Activated CD4-positive, alpha-beta T cell treated with anti-CD3 and anti-CD28 coated beads, Interleukin-2, amount 50 U/mL, for 48 hours (primary cell): ENCODE measurements around the gene ITGB7.
"Not testable (repeated sequence)": the region's sequence is repeated elsewhere in the genome, so short reads cannot be mapped to it uniquely, and the experiment has no call there.

Experiments used
- DNase-seq, 2 experiments: peaks; one replicate each; pipeline ENCODE4 v3.0.0-alpha.2; 2020

The ITGB7 gene

DNA sequence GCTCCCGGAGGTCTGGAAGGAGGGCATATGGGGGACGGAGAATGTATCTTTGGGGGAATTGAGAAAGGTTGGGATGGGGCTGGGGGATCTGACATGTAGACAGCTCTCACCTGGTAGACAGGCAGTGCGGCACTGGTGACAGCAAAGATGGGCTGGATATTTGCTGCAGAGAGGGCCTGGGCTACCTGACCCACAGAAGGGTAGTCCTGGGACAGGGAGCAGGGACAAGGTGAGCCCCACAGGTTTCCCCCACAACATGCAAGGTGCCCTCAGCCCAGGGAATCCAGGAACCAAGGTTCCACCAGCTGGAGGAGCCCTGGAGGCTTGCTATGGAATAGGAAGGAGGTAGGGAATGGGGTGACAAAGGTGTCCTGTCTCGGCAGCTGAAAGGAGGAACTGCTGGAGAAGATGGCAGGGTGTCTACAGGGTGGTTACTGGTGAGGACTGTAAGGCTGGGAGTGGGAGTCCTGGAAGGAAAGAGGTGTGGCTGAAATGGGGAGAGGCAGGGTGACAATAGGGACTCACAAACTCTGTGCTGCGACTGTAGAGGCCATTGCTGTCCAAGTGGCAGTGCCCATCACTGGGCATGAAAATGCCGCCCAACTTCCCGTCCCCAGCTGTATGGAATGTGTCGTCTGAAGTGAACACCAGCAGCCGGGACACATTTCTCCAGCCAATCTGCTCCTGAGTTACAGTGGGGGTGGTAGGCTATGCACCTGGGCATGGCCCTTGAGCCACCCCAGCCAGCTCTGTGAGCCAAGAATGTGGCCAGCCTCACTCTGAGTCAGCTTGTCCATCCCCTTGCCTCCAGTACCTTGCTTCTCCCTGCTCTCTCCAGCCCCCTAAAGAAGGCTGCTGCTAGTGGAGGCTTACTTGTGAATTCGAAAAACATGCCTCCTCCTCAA is 11.3 kb downstream of the ITGB7 start:
- DNase-seq, result no peak

DNA sequence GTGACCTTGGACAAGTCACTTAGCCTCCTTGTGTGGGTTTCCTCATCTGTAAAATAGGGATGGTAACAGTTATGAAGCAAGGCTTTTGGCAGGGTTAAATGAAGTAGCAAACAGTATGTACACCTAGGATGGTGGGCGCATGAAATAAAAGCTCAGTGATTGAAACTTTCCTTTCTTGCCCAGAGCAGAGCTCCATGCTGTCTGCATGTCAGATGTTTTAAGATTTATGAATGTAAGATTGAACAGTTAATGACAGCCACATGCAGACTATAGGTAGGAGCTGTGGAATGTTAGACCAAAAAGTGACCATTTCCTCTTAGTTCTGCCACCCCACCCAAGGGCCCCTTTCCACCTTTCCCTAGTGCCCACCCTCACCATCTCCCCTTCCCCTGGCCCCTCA is 12.1 kb downstream of the ITGB7 start:
- DNase-seq, result no peak

DNA sequence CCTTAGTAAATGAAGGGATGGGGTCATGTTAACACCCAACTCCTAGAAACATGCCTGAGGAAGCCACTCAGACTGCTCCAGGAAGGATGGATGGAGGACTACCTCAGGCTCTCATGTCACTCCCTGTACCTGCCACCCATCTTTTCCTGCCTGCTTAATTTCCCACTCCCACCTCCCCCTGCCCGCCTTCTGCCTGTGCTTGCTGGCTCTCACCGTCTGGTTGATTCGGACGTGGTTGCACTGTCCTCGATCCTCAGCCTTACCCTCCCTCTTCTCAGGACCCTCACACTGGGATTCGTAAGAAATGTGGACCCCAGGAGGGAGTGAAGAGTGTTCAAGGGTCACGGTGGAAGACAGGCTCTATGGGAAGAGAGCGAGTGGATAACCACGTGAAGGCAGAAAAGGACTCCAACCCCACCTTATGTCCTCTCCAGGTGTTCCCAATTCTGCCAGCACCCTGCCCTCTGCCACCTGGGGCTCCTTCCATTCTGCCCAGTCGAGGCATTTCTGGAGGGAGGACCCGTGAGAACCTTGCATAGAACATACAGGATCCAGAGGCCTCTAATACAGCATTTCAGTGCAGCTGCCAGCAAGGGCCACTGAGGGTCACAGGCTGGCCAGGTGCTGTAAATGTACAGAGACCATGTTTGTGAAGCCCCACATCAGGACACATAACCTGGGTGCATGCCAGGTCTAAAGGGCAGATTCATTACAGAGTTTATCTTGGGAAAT is 12.9 kb downstream of the ITGB7 start:
- no peak for DNase-seq

DNA sequence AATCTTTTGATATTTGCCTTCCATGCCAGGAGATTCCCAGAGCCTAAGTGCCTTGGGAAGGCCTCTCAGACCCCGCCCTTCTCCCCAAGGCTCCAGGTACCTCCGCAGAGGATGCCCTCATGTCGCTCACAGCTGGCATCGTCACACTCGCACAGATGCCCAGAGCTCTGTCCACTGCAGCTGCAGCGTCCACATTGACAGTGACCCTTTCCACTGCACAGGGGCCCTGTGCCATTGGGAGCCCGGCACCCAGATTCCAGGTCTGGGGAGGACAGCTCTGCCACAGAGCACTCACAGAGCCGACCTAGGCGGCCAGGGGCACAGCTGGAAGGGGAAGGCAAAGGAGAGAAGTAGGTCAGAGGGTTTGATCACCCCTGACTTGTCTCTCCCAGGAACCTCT is 14.0 kb downstream of the ITGB7 start:
- DNase-seq, result no peak

DNA sequence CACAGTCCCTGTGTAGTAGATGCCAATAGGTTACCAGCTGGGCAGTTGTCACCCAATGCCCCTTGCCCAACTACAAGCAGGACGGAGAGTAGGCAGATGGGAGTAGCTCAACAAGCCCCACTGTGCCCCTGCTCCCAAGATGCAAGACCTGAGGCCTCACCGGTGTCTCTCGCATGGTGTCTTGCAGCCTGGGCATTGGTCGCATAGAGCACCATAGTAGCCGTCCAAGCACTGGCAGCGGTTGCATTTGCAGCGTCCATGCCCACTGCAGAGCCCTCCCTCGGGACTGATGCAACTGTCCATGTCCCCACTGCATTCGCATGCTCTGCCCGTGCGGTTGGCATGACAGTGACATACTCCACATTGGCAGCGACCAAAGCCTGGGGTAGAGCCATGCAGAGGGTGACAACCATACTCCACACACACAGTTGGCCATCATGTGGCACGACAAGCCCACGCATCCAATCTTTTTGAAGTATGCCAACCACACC is 14.5 kb downstream of the ITGB7 start:
- no peak for DNase-seq

DNA sequence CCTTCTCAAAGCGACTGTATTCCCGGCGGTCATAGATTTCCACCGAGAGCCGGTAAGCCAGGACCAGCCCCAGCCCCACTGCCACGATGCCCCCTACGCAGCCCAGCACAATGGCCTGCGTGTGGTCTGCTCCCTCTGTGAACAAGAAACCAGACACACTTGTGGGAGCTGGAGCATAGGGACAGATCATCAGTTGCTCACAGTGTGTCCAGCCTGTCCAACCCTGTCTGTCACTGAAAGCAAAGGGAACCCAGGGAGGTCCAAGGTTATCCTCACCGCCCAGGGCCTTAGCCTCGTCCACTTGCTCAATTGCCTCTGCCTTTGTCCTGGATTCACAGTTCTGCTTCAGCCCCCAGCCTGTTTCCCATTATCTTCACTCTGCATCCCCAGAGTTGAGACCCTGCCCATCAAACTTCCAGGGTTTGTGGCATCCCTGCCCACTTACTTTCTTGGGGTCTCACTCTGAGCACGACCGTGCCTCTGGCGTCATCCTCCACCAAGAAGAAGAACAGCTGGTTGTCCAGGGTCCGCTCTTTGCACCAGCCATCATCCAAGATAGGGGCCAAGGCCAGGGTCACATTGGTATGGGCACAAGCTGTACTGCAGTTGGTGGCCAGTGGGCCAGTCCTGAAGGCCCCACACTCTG is 15.0 kb downstream of the ITGB7 start:
- DNase-seq, result no peak

DNA sequence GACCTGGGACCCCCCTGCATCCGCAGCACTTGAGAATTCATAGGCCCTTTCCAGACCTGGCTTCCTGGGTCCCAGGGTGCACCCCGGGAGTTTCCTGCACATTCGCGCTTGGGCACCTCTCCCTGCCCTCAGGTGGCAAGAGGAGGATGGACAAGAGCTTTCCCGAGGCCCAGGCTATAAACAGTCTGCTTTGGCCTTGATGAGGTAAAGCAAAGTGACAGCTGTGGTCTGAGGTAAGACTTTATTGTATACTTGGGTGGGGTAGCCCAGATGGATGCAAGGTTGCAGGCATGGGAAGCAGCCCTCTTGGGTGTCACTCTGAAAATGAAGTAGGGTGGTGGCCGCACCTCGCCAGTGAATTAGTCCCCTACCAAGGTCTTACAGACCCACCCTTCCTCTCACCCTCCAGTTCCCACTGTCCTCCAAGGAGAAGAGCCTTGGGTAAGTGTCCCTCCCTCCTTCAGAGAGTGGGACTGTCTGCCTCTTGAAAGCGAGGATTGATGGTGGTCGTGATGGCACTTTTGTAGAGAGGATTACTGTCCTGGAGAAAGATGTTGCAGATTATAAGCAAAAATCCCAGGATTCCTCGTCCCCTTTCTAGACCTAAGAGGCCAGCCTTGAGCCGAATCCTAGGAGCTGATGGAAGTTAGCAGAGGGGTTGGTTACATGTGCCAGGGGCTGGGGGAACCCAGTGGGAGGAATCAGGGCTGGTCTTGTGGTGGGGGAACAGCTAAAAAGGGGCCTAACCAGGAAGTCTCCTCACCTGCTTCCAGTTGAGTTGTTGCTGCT is 15.8 kb downstream of the ITGB7 start:
- no peak for DNase-seq

DNA sequence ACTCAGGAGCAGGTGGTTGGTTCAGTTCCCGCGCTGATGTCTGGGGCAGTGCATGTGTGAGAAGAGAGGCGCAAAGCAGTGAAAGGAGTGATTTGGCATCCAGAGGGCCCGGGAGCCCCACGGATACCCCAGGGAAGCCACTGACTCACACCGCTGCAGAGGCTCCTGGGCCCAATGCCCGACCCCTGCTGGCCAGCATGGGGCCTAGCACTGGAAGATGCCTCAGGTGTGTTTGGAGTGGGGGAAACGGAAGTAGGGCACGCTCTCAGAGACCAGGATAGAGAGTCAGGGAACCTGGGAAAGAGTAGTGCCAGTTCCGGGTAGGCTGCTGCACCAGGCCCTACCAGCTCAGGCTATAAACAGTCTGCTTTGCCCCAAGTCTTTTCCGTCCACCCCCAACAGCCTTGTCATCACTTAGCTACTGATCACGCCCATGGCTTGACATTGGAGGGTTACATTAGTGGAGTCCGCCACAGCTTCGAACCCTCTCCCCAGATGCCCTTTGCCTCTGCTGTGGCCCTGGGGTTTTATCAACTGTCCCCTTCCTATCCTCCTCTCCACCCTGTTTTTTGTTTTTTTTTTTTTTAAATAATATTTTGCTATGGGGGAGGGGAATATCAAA is 16.8 kb downstream of the ITGB7 start:
- DNase-seq, result peak; percentile 42 to 58

DNA sequence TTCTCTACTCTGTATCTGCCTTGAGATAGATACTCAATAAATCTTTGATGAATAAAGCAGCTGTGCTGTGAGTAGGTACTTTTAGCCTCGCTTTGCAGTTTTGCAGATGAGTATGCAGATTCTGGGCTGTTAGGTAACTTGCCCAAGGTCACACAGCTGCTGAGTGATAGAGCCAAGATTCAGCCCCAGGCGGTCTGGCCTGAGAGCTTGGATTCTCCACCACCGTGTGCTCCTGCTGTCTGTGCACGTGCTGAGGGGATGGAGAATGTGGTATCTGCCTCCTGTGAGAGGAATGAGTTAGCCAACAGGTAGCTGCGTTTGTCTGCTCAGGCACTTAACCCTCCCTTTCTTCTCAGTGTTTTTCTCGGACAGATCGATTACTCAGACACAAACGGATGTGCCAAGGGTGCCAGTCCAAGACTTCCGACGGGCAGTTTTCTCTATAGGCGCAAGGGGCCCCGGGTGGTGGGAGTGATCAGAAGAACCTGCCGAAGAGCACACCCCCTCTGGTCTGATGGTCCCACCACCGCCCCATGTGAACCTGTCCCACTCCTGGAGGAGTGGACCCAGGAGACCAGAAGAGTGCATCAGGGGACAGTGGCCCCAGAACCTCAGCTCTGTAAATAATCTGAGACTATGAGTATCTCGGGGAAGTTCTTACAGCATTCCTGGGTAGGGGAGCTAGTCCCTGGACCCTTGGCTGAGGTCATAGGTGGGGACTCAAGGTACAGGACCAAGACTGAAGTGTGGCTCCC is 19.7 kb downstream of the ITGB7 start:
- no peak for DNase-seq

DNA sequence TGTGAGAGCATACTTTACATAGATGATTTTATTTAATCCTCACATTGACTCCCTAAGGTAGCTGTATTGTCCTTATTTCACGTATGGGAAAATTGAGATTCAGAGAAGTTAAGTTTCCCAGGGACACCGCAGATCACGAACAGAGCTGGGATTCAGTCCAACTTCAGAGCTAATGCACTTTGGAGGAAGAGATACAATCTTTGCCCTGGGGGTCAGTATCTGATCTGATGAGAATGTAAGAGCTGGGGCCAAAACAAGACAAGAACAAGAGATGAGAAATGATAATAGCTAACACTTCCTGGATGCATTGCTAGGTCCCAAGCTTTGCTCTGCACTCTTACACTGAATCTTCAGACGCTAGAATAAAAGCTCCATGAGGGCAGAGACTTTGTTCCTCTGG is 20.3 kb downstream of the ITGB7 start:
- no peak for DNase-seq

DNA sequence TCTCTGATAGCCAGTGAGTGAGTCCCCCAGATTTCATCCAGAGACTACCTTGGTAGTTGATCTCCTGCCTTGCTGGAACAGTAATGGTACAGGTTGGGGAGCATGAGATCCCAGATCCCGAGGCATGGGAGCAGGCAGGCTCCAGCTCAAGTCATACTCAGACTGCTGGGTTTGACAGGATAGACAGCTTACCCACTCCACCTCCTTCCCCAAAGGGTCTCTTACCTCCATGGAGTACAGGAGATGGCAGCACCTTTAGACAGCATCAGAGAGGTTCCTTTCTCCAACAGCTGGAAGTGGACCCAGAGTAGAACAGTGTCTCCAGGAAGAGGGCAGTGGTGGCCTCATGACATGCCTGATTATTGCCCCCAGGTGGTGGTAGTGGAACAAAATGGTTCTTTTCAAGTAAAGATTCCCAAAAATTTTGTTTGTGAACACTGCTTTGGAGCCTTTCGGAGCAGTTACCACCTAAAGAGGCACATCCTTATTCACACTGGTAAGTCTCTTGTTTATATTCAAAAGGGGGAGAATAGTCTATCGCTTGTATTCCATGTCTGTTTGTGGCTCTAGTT is 21.4 kb downstream of the ITGB7 start:
- DNase-seq, result no peak

DNA sequence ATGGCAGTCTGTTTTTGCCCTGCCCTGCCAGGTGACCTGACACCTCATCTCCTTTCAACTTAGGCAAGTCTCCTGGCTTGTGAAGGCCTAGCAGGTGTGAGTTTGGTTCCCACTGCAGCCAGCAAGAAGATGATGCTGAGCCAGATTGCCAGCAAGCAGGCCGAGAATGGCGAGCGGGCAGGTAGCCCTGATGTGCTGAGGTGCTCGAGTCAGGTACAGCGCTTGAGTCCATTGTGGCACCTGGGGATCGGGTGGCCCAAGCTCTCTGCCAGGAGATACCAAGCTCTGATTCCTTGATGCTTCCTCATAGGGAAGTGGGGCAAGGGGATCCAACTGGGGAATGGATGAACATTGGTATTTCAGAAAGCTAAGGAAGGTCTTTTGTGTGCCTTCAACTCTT is 22.2 kb downstream of the ITGB7 start:
- no peak for DNase-seq

DNA sequence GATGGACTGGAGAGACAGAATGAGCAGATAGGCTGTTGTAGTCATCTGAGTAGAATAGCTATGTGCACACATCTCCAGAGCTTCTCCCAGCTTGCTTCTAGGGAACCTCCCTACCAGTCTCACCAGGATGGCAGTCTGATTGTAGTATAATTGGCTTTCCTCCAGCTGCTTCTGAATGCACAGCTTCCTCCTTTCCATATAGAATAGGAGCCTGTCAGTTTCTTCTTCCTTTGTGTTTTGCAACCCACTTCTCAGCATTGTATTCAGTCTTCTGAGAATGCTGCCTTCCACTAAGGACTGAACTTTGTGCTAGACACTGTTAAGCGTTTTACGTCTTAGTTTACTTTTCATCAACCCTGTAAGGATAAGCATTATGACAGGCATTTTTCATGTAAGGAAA is 24.1 kb downstream of the ITGB7 start:
- DNase-seq, result no peak

DNA sequence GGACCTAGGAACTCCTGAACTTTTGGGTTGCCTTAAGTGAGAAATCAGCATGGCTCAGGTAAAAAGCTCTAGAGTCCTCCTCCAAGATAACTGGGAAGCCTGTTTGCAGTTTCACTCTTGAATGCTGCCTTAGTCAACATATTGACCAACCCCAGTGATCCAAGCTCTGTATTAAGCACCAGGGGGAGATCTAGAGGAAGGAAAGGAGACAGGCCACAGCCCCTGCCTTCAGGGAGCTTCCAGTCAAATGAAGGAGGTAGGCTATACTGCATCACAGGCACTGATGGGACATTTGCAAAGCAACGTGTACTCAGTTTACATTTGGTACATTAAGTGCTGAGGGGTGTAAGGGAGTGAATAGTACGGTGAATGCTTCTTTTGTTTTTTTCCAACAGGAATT is 25.1 kb downstream of the ITGB7 start:
- DNase-seq, result no peak

DNA sequence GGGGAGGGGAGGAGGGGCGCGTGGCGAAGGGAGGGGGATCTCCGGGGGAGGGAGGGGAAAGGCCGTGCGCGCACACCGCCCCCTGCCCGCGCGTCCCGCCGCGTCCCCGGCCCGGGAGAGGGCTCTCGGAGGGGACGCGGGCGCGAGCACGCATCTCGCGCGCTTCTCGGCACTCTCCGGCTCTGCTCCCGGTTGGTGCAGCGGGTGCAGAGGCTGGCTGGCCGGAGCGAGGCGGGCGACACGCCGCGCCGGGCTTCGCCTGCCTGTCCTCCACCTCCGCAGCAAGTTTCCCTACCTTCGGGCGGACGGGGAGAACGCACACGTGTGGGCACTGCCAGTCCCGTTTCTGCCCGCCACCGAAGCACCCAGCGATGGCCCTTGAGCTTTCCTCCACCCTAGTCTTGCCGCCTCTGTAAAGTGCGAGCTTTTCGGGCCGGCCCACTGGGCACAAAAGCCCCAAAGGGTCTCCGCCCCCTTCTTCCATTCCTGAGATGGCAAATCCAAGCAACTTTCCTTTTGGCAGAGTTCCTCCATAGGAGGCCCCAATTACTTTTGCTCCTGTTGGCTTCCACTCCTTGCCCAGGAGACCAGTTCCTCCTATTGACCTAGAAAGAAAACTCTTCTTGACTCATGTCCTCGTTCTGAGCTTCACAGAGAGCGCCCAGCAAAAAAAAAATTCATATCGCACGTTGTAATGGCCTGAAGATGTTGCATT is 26.0 kb downstream of the ITGB7 start:
- DNase-seq, result peak; percentile 78 to 82

DNA sequence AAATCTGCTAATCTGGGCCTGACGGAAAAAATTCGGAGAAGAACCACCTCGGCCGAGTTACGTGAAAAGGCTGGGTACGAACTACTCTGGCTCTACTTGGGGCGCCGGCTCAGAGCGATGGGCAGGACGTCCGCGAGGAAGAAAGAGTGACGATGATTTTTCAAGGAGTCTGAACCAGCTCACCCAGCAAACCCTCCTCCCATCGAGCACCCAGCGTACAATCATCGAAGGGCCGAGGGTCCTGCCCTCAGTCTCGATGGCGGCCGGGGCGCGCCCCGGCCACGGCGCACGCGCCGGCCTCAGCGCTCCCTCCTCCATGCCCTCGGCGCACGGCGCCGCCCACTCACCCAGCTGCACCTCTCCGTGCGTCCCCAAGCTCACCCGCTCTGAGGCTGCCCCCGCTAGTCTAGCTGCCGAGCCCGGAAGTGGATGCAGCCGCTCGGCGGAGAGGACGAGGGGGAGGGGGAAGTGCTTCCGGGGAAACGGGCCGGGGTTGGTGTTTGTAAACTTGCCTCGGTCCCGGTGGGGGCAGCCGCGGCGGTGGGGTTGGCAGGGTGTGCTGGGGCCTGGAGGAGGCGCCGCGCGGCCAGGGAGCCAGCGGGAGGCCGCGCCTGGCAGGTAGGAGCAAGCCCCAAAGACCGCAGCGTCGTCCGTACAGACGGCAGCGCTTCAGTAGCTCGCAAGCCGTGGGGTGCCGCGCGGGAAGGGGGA is 26.7 kb downstream of the ITGB7 start, which contains the start of the genes CSAD and ZNF740:
TSS of gene CSAD (minus strand) at position 706 of the 711 bp plus-strand sequence. CDS start 7,455 bp downstream, outside the sequence.
TSS of gene ZNF740 (plus strand) at position 503 of the 711 bp plus-strand sequence. CDS start 1,262 bp downstream, outside the sequence.
- peak; percentile 97 to 98 for DNase-seq

DNA sequence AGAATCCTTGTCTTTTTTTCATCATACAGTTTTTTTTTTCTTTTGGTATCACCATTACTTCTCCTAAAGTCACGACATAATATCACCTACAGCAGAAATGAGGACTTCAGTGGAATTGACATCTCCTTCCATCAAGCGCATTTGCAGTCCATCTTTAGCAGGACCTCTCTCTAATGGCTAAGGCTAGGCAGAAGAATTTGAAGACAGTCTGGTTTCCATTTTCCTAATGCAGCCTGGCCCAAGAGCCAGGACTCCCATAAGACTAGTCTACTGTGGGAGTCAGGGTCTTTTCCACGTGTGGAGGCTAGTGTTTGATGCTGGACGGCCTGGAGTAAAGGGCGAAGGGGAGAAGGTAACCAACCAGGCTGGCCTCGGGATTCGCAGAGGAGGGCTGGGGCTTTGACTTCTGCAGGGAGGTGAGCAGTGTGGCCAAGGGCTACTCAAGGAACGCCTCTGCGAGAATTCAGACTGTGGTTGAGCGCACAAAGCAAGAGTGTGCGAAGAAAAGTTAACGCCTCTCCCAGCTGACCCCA is 27.3 kb downstream of the ITGB7 start:
- DNase-seq, result no peak

DNA sequence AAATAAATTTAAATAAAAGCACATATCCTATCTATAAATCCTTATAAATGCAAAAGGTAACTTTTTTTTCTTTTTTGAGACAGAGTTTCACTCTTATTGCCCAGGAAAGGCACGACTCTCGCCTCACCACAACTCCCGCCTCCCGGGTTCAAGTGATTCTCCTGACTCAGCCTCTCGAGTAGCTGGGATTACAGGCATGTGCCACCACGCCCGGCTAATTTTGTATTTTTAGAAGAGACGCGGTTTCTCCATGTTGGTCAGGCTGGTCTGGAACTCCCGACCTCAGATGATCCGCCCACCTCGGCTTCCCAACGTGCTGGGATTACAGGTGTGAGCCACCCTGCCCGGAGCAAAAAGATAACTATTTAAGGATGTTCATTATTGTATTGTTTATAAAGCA is 28.2 kb downstream of the ITGB7 start:
- DNase-seq, result not testable (repeated sequence)

DNA sequence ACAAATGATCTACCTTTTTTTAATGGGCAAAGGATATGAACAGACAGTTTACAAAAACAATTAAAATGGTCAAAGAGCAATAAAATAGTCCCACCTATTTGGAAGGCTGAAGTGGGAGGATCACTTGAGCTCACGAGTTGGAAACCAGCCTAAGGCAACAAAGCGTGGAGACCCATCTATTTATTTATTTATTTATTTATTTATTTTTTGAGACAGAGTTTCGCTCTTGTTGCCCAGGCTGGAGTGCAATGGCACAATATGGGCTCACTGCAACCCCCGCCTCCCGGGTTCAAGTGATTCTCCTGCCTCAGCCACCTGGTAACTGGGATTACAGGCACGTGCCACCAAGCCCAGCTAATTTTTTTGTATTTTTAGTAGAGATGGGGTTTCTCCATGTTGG is 29.6 kb downstream of the ITGB7 start:
- not testable (repeated sequence) for DNase-seq
